ENCODE results near the gene GAST. TPM values are rescaled to one million over a fixed set of nuclear protein-coding genes. Genes with fewer than 3 reads are reported as not detected.
A peak's percentile ranks its signal among the peaks of the same experiment; 100 is the strongest.

GAST gene
- total and polyA plus RNA-seq, 2 of the 13 experiments (the other 11 are each of a cell fraction or from before 2014, with no cell fraction given): 0.32 to 0.42 TPM

- TF ChIP-seq SSRP1 (CRISPR knock-in tag; IDR thresholded peaks at IDR 0.05) (peak; percentile 46; the same call in 1 of the 2 replicates), MXI1 (IDR thresholded peaks at IDR 0.05; ENCODE audit: borderline replicate concordance, low read depth, low read length) (peak; percentile 93; the same call in 1 of the 3 replicates), POGZ (CRISPR knock-in tag; IDR thresholded peaks at IDR 0.05) (no peak), ZNF124 (CRISPR knock-in tag; IDR thresholded peaks at IDR 0.05) (0 out of 2 replicates have a peak, but pooled peaks have one; percentile 57), KLF13 (CRISPR knock-in tag; IDR thresholded peaks at IDR 0.05) (peak; percentile 8; the same call in 1 of the 2 replicates), KDM6A (CRISPR knock-in tag; IDR thresholded peaks at IDR 0.05; ENCODE audit: low read depth) (no peak), PLSCR1 (CRISPR knock-in tag; IDR thresholded peaks at IDR 0.05; ENCODE audit: borderline replicate concordance) (0 out of 2 replicates have a peak, but pooled peaks have one; percentile 78), FIP1L1 (IDR thresholded peaks at IDR 0.05; ENCODE audit: borderline replicate concordance, insufficient read depth, low read depth, low read length) (no peak), PRDM15 (CRISPR knock-in tag; IDR thresholded peaks at IDR 0.05) (no peak), AHR (CRISPR knock-in tag; IDR thresholded peaks at IDR 0.05) (peak; percentile 4; the same call in 1 of the 2 replicates), RORA (CRISPR knock-in tag; IDR thresholded peaks at IDR 0.05) (no peak), RBFOX2 (IDR thresholded peaks at IDR 0.05; ENCODE audit: low read depth, low read length) (0 out of 2 replicates have a peak, but pooled peaks have one; percentile 19), TCF12 (IDR thresholded peaks at IDR 0.05) (no peak), TCF12 (CRISPR knock-in tag; IDR thresholded peaks at IDR 0.05) (no peak), HMG20A (CRISPR knock-in tag; IDR thresholded peaks at IDR 0.05; ENCODE audit: borderline replicate concordance) (no peak), TRAFD1 (CRISPR knock-in tag; IDR thresholded peaks at IDR 0.05; ENCODE audit: borderline replicate concordance) (peak; percentile 8; the same call in 1 of the 2 replicates), PRDM10 (CRISPR knock-in tag; IDR thresholded peaks at IDR 0.05; ENCODE audit: low read depth) (no peak), DNMT1 (CRISPR knock-in tag; IDR thresholded peaks at IDR 0.05) (peak; percentile 14; the same call in 1 of the 2 replicates), ZFP36 (IDR thresholded peaks at IDR 0.05; ENCODE audit: borderline replicate concordance, low read depth, low read length, partially characterized antibody) (no peak), SMC3 (IDR thresholded peaks at IDR 0.05; ENCODE audit: low read length) (no peak)
Observed at GRCh38 chr17:41689497-41690299, 22.4 kb upstream of the GAST start (continued).

Measured in HepG2 (cell line).